Glutamatergic neuron (in vitro differentiated cells): Measurements from ENCODE around the gene P2RY12. TPM values are rescaled to one million over a fixed set of nuclear protein-coding genes. Genes with fewer than 3 reads are reported as not detected.

ENCODE experiments used
- DNase-seq: peaks from one replicate; pipeline ENCODE4 v3.0.0; 2022
- H3K27ac Mint-ChIP-seq: one replicate; pipeline ENCODE4 v1.8.0; 2020; ENCODE audit warnings: mild to moderate bottlenecking, mixed read lengths, inconsistent platforms; ENCODE audit not compliant: unreplicated experiment
- H3K27me3 Mint-ChIP-seq: one replicate; pipeline ENCODE4 v1.8.0; 2020; ENCODE audit warnings: mild to moderate bottlenecking, moderate library complexity, mixed read lengths, inconsistent platforms; ENCODE audit not compliant: unreplicated experiment
- H3K36me3 Mint-ChIP-seq: one replicate; pipeline ENCODE4 v1.8.0; 2020; ENCODE audit warnings: mild to moderate bottlenecking, mixed read lengths, inconsistent platforms; ENCODE audit not compliant: unreplicated experiment
- H3K4me1 Mint-ChIP-seq: one replicate; pipeline ENCODE4 v1.8.0; 2020; ENCODE audit warnings: mild to moderate bottlenecking, low read depth, mixed read lengths, inconsistent platforms; ENCODE audit not compliant: unreplicated experiment
- H3K4me3 Mint-ChIP-seq: one replicate; pipeline ENCODE4 v1.8.0; 2020; ENCODE audit warnings: mild to moderate bottlenecking, mixed read lengths, inconsistent platforms; ENCODE audit not compliant: unreplicated experiment
- H3K9me3 Mint-ChIP-seq: one replicate; pipeline ENCODE4 v1.8.0; 2020; ENCODE audit warnings: mild to moderate bottlenecking, moderate library complexity, mixed read lengths, inconsistent platforms; ENCODE audit not compliant: unreplicated experiment
- total RNA-seq: library from RNA; stranded (reverse); fragmentation: NEBNext Ultra II Directional; extraction: Animal tissue kit (Norgen Biotek cat#: 25700); gene quantifications from one replicate; pipeline ENCODE4 v1.2.1, GENCODE V29; 2021; ENCODE audit not compliant: unreplicated experiment
- TF ChIP-seq, protein P1 (sequence below): fragments of 200-600 bp; sonication (generic); IDR thresholded peaks from one replicate; pipeline ENCODE4 v1.5.0; 2021; ENCODE audit not compliant: partially characterized antibody, unreplicated experiment

Gene P2RY12
- total RNA-seq, 1 donor from 2014 or later = not detected

DNA sequence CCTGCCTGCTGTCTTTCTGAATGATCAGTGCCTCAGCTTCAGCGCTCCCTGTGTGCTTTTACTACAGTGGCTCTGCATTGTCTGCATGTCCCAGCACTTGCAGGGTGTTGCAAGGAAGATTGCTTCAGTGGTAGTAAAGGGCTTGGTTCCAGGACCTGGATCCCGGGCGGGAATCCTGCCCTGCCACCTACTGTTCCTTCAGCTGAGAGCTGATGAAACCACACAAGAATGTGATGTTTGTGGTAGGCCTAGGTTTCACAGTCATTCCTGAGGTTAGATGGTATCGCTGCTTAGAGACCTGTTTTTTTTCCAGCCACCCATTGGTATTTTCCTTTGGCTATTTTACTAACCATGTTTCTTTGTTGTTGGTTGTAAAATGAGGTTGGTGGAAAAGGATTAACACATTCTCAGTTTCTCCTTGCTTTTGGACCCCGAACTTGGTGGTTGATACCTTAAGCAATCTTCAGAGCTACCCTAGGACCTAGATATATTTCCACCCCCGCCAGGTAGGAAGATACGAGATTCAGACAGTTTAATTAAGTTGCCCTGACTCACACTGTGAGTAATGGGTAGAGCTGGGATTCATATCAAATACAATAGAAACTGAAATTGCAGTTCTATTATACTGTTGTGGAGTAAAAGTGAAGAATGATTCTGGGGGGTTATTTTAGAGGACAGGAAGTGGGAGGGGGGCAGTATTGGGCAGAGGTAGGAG lies 79.3 kb downstream of the P2RY12 start:
- Mint-ChIP-seq H3K9me3 (no peaks in the 10 kb centered on the region), H3K36me3 (no peaks in the 10 kb centered on the region), H3K27ac (no peak overlapping the region), H3K4me1 (no peaks in the 10 kb centered on the region), H3K27me3 (peaks cover 4% of the 10 kb centered on the region), H3K4me3 (no peak overlapping the region)
- DNase-seq = no peak
- TF ChIP-seq, protein P1, sequence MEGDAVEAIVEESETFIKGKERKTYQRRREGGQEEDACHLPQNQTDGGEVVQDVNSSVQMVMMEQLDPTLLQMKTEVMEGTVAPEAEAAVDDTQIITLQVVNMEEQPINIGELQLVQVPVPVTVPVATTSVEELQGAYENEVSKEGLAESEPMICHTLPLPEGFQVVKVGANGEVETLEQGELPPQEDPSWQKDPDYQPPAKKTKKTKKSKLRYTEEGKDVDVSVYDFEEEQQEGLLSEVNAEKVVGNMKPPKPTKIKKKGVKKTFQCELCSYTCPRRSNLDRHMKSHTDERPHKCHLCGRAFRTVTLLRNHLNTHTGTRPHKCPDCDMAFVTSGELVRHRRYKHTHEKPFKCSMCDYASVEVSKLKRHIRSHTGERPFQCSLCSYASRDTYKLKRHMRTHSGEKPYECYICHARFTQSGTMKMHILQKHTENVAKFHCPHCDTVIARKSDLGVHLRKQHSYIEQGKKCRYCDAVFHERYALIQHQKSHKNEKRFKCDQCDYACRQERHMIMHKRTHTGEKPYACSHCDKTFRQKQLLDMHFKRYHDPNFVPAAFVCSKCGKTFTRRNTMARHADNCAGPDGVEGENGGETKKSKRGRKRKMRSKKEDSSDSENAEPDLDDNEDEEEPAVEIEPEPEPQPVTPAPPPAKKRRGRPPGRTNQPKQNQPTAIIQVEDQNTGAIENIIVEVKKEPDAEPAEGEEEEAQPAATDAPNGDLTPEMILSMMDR = no peak

DNA sequence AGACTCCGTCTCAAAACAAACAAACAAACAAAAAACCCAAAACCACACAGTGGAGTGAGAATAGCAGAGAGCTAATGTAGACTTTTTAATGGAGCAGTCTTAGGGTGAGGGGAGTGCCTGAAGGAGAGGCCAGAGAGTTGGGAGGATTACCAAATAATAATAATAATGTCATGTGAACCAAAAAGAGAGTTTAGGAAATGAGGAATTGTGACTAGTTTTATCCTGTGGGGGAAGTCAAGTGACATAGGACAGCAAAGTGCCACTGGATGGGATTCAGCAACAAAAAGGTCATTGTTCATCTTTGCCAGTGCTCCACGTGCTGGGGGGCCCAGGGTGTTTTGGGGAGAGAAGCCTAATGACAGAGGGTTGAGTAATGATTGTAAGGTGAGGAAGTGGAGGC lies 80.8 kb downstream of the P2RY12 start:
- TF ChIP-seq, protein P1 = no peak
- Mint-ChIP-seq H3K4me1 (no peaks in the 10 kb centered on the region), H3K4me3 (no peak overlapping the region), H3K9me3 (no peaks in the 10 kb centered on the region), H3K36me3 (no peaks in the 10 kb centered on the region), H3K27me3 (peaks cover 4% of the 10 kb centered on the region), H3K27ac (no peak overlapping the region)
- DNase-seq = no peak

DNA sequence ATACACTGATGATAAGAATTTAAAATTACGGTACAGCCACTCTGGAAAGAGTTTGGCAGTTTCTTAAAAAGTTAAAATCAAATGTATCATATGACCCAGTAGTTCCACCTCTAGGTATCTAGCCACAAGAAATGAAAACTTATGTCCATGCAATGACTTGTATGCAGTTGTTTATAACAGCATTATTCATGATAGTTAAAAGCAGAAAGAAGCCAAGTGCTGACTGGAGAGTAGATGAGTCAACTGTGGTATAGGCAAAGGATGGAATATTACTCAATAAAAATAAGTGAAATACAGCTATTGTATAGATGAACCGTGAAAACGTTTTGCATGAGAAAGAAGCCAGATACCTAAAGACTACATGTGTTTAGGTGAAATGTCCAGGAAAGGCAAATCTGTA lies 82.8 kb downstream of the P2RY12 start:
- TF ChIP-seq, protein P1 = no peak
- Mint-ChIP-seq H3K36me3 (no peaks in the 10 kb centered on the region), H3K9me3 (no peaks in the 10 kb centered on the region), H3K4me3 (no peak overlapping the region), H3K4me1 (no peaks in the 10 kb centered on the region), H3K27me3 (peaks cover 4% of the 10 kb centered on the region), H3K27ac (no peak overlapping the region)
- no peak for DNase-seq

DNA sequence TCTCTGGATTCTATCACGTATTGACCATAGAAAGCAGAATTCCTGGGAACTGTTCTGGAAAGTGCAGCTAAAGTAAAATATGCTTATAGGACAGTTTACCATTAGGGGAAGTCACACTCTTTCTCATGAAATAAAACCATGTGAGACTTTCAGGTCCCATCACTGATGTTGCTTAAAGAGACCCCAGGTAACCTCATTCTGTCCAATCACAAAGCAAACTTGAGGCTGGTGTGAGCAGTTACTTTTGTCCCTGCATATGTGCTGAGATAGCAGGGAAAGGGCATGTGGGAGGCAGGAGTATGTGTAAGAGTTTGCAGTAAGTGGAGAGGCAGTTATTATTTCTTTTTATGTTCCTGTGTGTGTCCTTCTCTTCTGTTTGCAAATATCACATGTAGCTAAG lies 84.0 kb downstream of the P2RY12 start:
- peaks cover 4% of the 10 kb centered on the region for H3K27me3 Mint-ChIP-seq
- DNase-seq = no peak
- H3K4me1 Mint-ChIP-seq = no peaks in the 10 kb centered on the region
- no peaks in the 10 kb centered on the region for H3K36me3 Mint-ChIP-seq
- TF ChIP-seq, protein P1 = no peak
- H3K27ac Mint-ChIP-seq = no peak overlapping the region
- no peak overlapping the region for H3K4me3 Mint-ChIP-seq
- no peaks in the 10 kb centered on the region for H3K9me3 Mint-ChIP-seq

DNA sequence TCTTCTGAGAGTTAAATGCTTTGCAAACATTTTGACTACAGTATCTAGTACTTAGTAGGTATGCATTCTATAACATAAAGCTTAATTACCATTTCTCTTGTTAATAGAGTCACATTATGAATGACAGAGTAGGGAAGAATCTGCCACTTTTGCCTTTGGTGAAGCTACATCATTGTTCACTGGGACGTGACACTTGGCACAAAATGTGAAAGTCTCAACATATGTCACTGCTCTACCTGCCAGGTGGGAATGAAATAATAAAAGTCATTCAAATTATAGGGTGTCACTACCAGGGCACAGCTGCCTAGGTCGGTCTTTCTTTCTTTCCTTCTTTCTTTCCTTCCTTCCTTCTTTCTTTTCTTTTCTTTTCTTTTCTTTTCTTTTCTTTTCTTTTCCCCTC lies 85.5 kb downstream of the P2RY12 start:
- no peak overlapping the region for H3K27ac Mint-ChIP-seq
- H3K9me3 Mint-ChIP-seq = no peaks in the 10 kb centered on the region
- peaks cover 4% of the 10 kb centered on the region for H3K27me3 Mint-ChIP-seq
- no peaks in the 10 kb centered on the region for H3K4me1 Mint-ChIP-seq
- DNase-seq = no peak
- TF ChIP-seq, protein P1 = no peak
- H3K4me3 Mint-ChIP-seq = no peak overlapping the region
- H3K36me3 Mint-ChIP-seq = no peaks in the 10 kb centered on the region
